ENCODE results near the gene FOXP4.

- TF ChIP-seq CTCF (IDR thresholded peaks at IDR 0.05; ENCODE audit: low read depth, low read length), result no peak
- no peak for TF ChIP-seq EZH2phosphoT487 (IDR thresholded peaks at IDR 0.05; ENCODE audit: low read depth)
These were observed 18.3 kb upstream of the FOXP4 start for GRCh38 chr6:41527721-41528408.

All from OCI-LY3 (cell line).